ENCODE data around the gene SRP72. TPM values are rescaled to one million over a fixed set of nuclear protein-coding genes. Genes with fewer than 3 reads are reported as not detected.

SRP72 gene
- total and polyA plus RNA-seq, 2 donors (not counting 1 experiment from before 2014, with no cell fraction given), result 51.9 to 111 TPM

DNA sequence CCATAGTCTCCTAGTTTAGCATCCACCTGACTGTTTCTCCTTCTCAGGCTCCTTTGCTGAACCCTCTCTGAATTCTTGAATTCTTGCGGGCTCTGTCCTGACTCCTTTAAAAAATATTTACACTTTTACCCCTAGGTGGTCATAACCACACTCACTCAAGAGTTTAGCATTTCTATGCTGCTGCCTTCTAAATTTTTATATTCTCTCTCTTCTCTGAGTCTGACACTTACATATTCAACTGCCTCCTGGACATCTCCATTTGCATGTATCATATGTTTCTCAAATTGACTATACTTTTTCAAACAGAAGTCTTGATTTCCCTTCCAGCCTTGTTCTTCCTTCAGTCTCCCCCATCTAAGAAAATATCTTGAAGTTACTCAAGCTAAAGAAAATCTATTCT, 69.7 kb downstream of the SRP72 start:
- CTCF ChIA-PET, result no interaction called here
- no peak overlapping the region for H3K4me3 Mint-ChIP-seq
- 100% methylated on average over 1 of the region's 1 CpG for WGBS (ENCODE audit: insufficient coverage)

GRCh38 chr4:56540826-56541225, 73.4 kb downstream of the SRP72 start:
- Histone ChIP-seq H4K20me1 (ENCODE audit: control insufficient read depth, insufficient read depth, low read length, poor library complexity, severe bottlenecking) (no peaks in the 10 kb centered on the region), H3K4me1 (ENCODE audit: control insufficient read depth in 2 of 2, insufficient read depth in 2 of 2, low read length in 2 of 2) (peaks cover 7% of the 10 kb centered on the region in 2 donors), H3K79me2 (ENCODE audit: control insufficient read depth, insufficient read depth, low read length) (no peaks in the 10 kb centered on the region), H3K4me2 (replicated peaks; ENCODE audit: low read depth, low read length, poor library complexity, severe bottlenecking) (no peak overlapping the region), H3K9me3 (ENCODE audit: control extremely low read depth in 1 of 3, control insufficient read depth in 2 of 3, insufficient read depth in 1 of 3, low read length in 2 of 3) (no peaks in the 10 kb centered on the region), H3K27ac (ENCODE audit: low read length in 2 of 2) (no peak overlapping the region), H3K4me3 (ENCODE audit: control extremely low read depth in 1 of 5, extremely low read depth in 1 of 5, insufficient read depth in 1 of 5, low read depth in 2 of 5, low read length in 4 of 5) (no peak overlapping the region), H3K27me3 (replicated peaks in 1 of 4; ENCODE audit: control extremely low read depth in 1 of 4, control insufficient read depth in 3 of 4, insufficient read depth in 4 of 4, low read length in 3 of 4) (peaks cover 0 to 6% (median 3%) of the 10 kb centered on the region in 4 experiments), H2AFZ (ENCODE audit: insufficient read depth, low read depth, low read length, poor library complexity, severe bottlenecking) (no peak overlapping the region), H3K9ac (ENCODE audit: low read length) (no peak overlapping the region), H3K36me3 (replicated peaks in 1 of 2; ENCODE audit: control extremely low read depth in 1 of 2, control insufficient read depth in 1 of 2, extremely low read depth in 1 of 2, insufficient read depth in 2 of 2, low read length in 1 of 2) (no peaks in the 10 kb centered on the region)
- TF ChIP-seq EZH2 (IDR thresholded peaks at IDR 0.05; ENCODE audit: borderline replicate concordance, insufficient read depth, low read depth, low read length, poor library complexity, severe bottlenecking), result no peak
- TF ChIP-seq, protein P1, sequence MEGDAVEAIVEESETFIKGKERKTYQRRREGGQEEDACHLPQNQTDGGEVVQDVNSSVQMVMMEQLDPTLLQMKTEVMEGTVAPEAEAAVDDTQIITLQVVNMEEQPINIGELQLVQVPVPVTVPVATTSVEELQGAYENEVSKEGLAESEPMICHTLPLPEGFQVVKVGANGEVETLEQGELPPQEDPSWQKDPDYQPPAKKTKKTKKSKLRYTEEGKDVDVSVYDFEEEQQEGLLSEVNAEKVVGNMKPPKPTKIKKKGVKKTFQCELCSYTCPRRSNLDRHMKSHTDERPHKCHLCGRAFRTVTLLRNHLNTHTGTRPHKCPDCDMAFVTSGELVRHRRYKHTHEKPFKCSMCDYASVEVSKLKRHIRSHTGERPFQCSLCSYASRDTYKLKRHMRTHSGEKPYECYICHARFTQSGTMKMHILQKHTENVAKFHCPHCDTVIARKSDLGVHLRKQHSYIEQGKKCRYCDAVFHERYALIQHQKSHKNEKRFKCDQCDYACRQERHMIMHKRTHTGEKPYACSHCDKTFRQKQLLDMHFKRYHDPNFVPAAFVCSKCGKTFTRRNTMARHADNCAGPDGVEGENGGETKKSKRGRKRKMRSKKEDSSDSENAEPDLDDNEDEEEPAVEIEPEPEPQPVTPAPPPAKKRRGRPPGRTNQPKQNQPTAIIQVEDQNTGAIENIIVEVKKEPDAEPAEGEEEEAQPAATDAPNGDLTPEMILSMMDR (IDR thresholded peaks at IDR 0.05), result no peak
- peaks cover 12% of the 10 kb centered on the region for H3K4me1 Mint-ChIP-seq
- H3K27me3 Mint-ChIP-seq, result peaks cover 21% of the 10 kb centered on the region
- H3K27ac Mint-ChIP-seq, result no peak overlapping the region
- ChIA-PET CTCF (no interaction called here), POLR2A (no interaction called here)
- H3K9me3 Mint-ChIP-seq (ENCODE audit: insufficient read depth), result no peaks in the 10 kb centered on the region
- intact Hi-C loops (cut with micrococcal nuclease), result loop anchor here (5.0 kb wide), 1 partner anchor 594 kb away; the partner anchor contains the start of gene CEP135
- DNase-seq (no peak), ATAC-seq (ENCODE audit: low read depth) (no peak)
- WGBS (ENCODE audit: insufficient coverage), result no CpG with 5 or more reads among the region's 4 CpGs
- no peak overlapping the region for H3K4me3 Mint-ChIP-seq

More for the DNA sequence above, 69.7 kb downstream of the SRP72 start:
- intact Hi-C loops (cut with micrococcal nuclease), result no loop called here
- no peak for DNase-seq
- H3K4me1 ChIP-seq (ENCODE audit: control insufficient read depth in 2 of 2, insufficient read depth in 2 of 2, low read length in 2 of 2), result no peaks in the 10 kb centered on the region
- H3K4me3 ChIP-seq (ENCODE audit: control extremely low read depth in 1 of 5, extremely low read depth in 1 of 5, insufficient read depth in 1 of 5, low read depth in 2 of 5, low read length in 4 of 5), result no peak overlapping the region
- Mint-ChIP-seq H3K4me1 (no peaks in the 10 kb centered on the region), H3K27me3 (peaks cover 18% of the 10 kb centered on the region), H3K9me3 (ENCODE audit: insufficient read depth) (no peaks in the 10 kb centered on the region), H3K27ac (no peak overlapping the region)
- TF ChIP-seq, protein P1 (IDR thresholded peaks at IDR 0.05), result no peak
- no peak for TF ChIP-seq EZH2 (IDR thresholded peaks at IDR 0.05; ENCODE audit: borderline replicate concordance, insufficient read depth, low read depth, low read length, poor library complexity, severe bottlenecking)
- ATAC-seq (ENCODE audit: low read depth), result no peak
- H3K9ac ChIP-seq (ENCODE audit: low read length), result no peak overlapping the region
- H3K27me3 ChIP-seq (replicated peaks in 1 of 4; ENCODE audit: control extremely low read depth in 1 of 4, control insufficient read depth in 3 of 4, insufficient read depth in 4 of 4, low read length in 3 of 4), result peaks cover 0 to 25% (median 13%) of the 10 kb centered on the region in 4 experiments
- no peak overlapping the region for H2AFZ ChIP-seq (ENCODE audit: insufficient read depth, low read depth, low read length, poor library complexity, severe bottlenecking)
- no peaks in the 10 kb centered on the region for H3K36me3 ChIP-seq (replicated peaks in 1 of 2; ENCODE audit: control extremely low read depth in 1 of 2, control insufficient read depth in 1 of 2, extremely low read depth in 1 of 2, insufficient read depth in 2 of 2, low read length in 1 of 2)
- no peaks in the 10 kb centered on the region for H3K9me3 ChIP-seq (ENCODE audit: control extremely low read depth in 1 of 3, control insufficient read depth in 2 of 3, insufficient read depth in 1 of 3, low read length in 2 of 3)
- POLR2A ChIA-PET, result no interaction called here
- no peak overlapping the region for H3K4me2 ChIP-seq (replicated peaks; ENCODE audit: low read depth, low read length, poor library complexity, severe bottlenecking)
- no peak overlapping the region for H3K27ac ChIP-seq (ENCODE audit: low read length in 2 of 2)
- no peaks in the 10 kb centered on the region for H3K79me2 ChIP-seq (ENCODE audit: control insufficient read depth, insufficient read depth, low read length)
- no peaks in the 10 kb centered on the region for H4K20me1 ChIP-seq (ENCODE audit: control insufficient read depth, insufficient read depth, low read length, poor library complexity, severe bottlenecking)
